Erythroblast (primary cell): ENCODE results near the gene KLF13.

Source experiments
- GATA1 ChIP-seq: IDR thresholded peaks from 2 replicates; pipeline ENCODE4 v1.6.1; 2011; ENCODE audit warnings: low read depth, mild to moderate bottlenecking, control low read depth, low read length, moderate library complexity
- POLR2A ChIP-seq: IDR thresholded peaks from 2 replicates; pipeline ENCODE4 v1.6.1; 2011; ENCODE audit warnings: mild to moderate bottlenecking, low read length

- TF ChIP-seq POLR2A (no peak), GATA1 (no peak)
Observed at GRCh38 chr15:31390029-31390428, 63.4 kb downstream of the KLF13 start.
